ENCODE measurements around the gene VGLL4. TPM values are rescaled to one million over a fixed set of nuclear protein-coding genes. Genes with fewer than 3 reads are reported as not detected.

The VGLL4 gene
- total RNA-seq, 1 experiment from 2014 or later, result 26.9 TPM

- TF ChIP-seq SP1 (IDR thresholded peaks at IDR 0.05; ENCODE audit: low read depth) (peak; percentile 90), MAX (IDR thresholded peaks at IDR 0.05) (peak; percentile 67), SRF (IDR thresholded peaks at IDR 0.05; ENCODE audit: low read depth) (peak; percentile 66; the same call in 1 of the 2 replicates)
- TF ChIP-seq, protein P1, sequence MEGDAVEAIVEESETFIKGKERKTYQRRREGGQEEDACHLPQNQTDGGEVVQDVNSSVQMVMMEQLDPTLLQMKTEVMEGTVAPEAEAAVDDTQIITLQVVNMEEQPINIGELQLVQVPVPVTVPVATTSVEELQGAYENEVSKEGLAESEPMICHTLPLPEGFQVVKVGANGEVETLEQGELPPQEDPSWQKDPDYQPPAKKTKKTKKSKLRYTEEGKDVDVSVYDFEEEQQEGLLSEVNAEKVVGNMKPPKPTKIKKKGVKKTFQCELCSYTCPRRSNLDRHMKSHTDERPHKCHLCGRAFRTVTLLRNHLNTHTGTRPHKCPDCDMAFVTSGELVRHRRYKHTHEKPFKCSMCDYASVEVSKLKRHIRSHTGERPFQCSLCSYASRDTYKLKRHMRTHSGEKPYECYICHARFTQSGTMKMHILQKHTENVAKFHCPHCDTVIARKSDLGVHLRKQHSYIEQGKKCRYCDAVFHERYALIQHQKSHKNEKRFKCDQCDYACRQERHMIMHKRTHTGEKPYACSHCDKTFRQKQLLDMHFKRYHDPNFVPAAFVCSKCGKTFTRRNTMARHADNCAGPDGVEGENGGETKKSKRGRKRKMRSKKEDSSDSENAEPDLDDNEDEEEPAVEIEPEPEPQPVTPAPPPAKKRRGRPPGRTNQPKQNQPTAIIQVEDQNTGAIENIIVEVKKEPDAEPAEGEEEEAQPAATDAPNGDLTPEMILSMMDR (IDR thresholded peaks at IDR 0.05 in 2 of 3, conservative IDR thresholded peaks at IDR 0.05 in 1 of 3; ENCODE audit: borderline replicate concordance in 1 of 3, insufficient read depth in 1 of 3, low read depth in 2 of 3, low read length in 2 of 3), result no peak
These were observed 75.9 kb downstream of the VGLL4 start (continued) for GRCh38 chr3:11567516-11568467.

- Histone ChIP-seq H3K4me2 (ENCODE audit: low read length) (no peak overlapping the region), H3K4me3 (replicated peaks in 1 of 2; ENCODE audit: low read depth in 1 of 2, low read length in 2 of 2) (no peak overlapping the region), H3K4me1 (ENCODE audit: control insufficient read depth in 1 of 2, insufficient read depth in 2 of 2, low read length in 2 of 2) (peaks cover 30 to 47% of the 10 kb centered on the region in 2 experiments), H2AFZ (ENCODE audit: low read depth, low read length, poor library complexity, severe bottlenecking) (no peak overlapping the region), H3K27ac (ENCODE audit: low read depth, low read length) (no peak overlapping the region), H3K27me3 (ENCODE audit: insufficient read depth, low read length) (no peaks in the 10 kb centered on the region), H3K36me3 (ENCODE audit: control insufficient read depth in 1 of 2, insufficient read depth in 2 of 2, low read length in 2 of 2) (no peaks in the 10 kb centered on the region), H3K79me2 (ENCODE audit: insufficient read depth, low read length) (no peaks in the 10 kb centered on the region; the same call in 1 of the 2 replicates), H4K20me1 (ENCODE audit: insufficient read depth) (no peaks in the 10 kb centered on the region), H3K9me3 (ENCODE audit: control insufficient read depth in 1 of 2, insufficient read depth in 1 of 2, low read depth in 1 of 2, low read length in 2 of 2) (no peaks in the 10 kb centered on the region), H3K9me2 (ENCODE audit: insufficient read depth) (no peaks in the 10 kb centered on the region), H3K9ac (ENCODE audit: low read length) (no peak overlapping the region)
- no peak for DNase-seq (ENCODE audit: low read depth, low spot score)
- POLR2A ChIA-PET, result no interaction called here
- ATAC-seq, result no peak
- no TSS peak for BruUV-seq (replicated peaks)
- RAD21 ChIA-PET (ENCODE audit: low non-redundant PET in 1 of 2, low total read pairs in 2 of 2, uncharacterized antibody in 2 of 2, unreplicated experiment in 2 of 2), result no interaction called here
- intact Hi-C loops (cut with micrococcal nuclease), result no loop called here
- TF ChIP-seq POLR2A (IDR thresholded peaks at IDR 0.05; ENCODE audit: borderline replicate concordance, extremely low read depth, insufficient read depth, insufficient read length) (no peak), FOSL1 (IDR thresholded peaks at IDR 0.05; ENCODE audit: low read depth) (no peak), ZFX (IDR thresholded peaks at IDR 0.05) (no peak), SRF (IDR thresholded peaks at IDR 0.05; ENCODE audit: low read depth) (no peak), CEBPB (IDR thresholded peaks at IDR 0.05; ENCODE audit: low read depth) (no peak)
- TF ChIP-seq, protein P1 (IDR thresholded peaks at IDR 0.05 in 2 of 3, conservative IDR thresholded peaks at IDR 0.05 in 1 of 3; ENCODE audit: borderline replicate concordance in 1 of 3, insufficient read depth in 1 of 3, low read depth in 2 of 3, low read length in 2 of 3), result peak in 2 of 3 experiments; percentile 25 to 26; a peak in 2 of 6 replicates
- CTCF ChIA-PET, result no interaction called here
These were observed 76.8 kb downstream of the VGLL4 start for GRCh38 chr3:11566916-11567315.
